Measurements from ENCODE around the gene EARS2. TPM values are rescaled to one million over a fixed set of nuclear protein-coding genes. Genes with fewer than 3 reads are reported as not detected.
"Not testable (repeated sequence)": the region's sequence is repeated elsewhere in the genome, so short reads cannot be mapped to it uniquely, and the experiment has no call there.

The EARS2 gene
- total RNA-seq, 2 donors from 2014 or later, result 15.3 to 18.1 TPM

- TF ChIP-seq, protein P1, sequence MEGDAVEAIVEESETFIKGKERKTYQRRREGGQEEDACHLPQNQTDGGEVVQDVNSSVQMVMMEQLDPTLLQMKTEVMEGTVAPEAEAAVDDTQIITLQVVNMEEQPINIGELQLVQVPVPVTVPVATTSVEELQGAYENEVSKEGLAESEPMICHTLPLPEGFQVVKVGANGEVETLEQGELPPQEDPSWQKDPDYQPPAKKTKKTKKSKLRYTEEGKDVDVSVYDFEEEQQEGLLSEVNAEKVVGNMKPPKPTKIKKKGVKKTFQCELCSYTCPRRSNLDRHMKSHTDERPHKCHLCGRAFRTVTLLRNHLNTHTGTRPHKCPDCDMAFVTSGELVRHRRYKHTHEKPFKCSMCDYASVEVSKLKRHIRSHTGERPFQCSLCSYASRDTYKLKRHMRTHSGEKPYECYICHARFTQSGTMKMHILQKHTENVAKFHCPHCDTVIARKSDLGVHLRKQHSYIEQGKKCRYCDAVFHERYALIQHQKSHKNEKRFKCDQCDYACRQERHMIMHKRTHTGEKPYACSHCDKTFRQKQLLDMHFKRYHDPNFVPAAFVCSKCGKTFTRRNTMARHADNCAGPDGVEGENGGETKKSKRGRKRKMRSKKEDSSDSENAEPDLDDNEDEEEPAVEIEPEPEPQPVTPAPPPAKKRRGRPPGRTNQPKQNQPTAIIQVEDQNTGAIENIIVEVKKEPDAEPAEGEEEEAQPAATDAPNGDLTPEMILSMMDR (IDR thresholded peaks at IDR 0.05), result no peak
- H3K9me3 ChIP-seq, result no peaks in the 10 kb centered on the region
- no peaks in the 10 kb centered on the region for H3K27me3 ChIP-seq
- no peak overlapping the region for H3K27ac ChIP-seq
- peaks cover 39% of the 10 kb centered on the region for H3K36me3 ChIP-seq
- H3K4me3 ChIP-seq, result no peak overlapping the region
- peaks cover 0 to 23% of the 10 kb centered on the region in 2 donors for H3K4me1 ChIP-seq
- no peak for DNase-seq (ENCODE audit: low spot score)
These were observed 2.6 kb downstream of the EARS2 start for GRCh38 chr16:23554536-23554935.

DNA sequence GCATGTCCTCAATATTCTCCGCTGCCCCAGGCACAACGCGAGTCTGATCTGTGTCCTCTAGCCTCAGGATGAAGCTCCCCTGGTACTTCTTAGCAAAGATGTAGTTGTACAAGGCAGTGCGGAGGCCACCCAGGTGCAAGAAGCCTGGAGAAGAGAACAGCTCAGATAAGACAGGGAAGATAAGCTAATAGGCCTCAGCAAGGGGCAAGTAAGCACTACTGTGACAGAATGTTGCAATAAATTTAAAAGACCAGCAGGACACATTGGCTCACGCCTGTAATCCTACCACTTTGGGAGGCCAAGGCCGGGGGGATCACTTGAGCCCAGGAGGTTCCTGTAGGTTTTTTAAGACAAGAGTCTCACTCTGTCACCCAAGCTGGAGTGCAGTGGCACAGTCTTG lies 5.0 kb downstream of the EARS2 start:
- Histone ChIP-seq H3K9me3 (no peaks in the 10 kb centered on the region), H3K27ac (no peak overlapping the region), H3K27me3 (no peaks in the 10 kb centered on the region), H3K4me1 (peaks cover 0 to 8% of the 10 kb centered on the region in 2 donors), H3K4me3 (no peak overlapping the region), H3K36me3 (peaks cover 56% of the 10 kb centered on the region)
- no peak for DNase-seq (ENCODE audit: low spot score)
- TF ChIP-seq, protein P1 (IDR thresholded peaks at IDR 0.05), result no peak

GRCh38 chr16:23549938-23550337 lies 7.2 kb downstream of the EARS2 start:
- TF ChIP-seq, protein P1 (IDR thresholded peaks at IDR 0.05), result no peak
- Histone ChIP-seq H3K4me3 (no peak overlapping the region), H3K9me3 (no peaks in the 10 kb centered on the region), H3K27ac (no peak overlapping the region), H3K4me1 (no peaks in the 10 kb centered on the region), H3K36me3 (peaks cover 74% of the 10 kb centered on the region), H3K27me3 (no peaks in the 10 kb centered on the region)
- no peak for DNase-seq (ENCODE audit: low spot score)

DNA sequence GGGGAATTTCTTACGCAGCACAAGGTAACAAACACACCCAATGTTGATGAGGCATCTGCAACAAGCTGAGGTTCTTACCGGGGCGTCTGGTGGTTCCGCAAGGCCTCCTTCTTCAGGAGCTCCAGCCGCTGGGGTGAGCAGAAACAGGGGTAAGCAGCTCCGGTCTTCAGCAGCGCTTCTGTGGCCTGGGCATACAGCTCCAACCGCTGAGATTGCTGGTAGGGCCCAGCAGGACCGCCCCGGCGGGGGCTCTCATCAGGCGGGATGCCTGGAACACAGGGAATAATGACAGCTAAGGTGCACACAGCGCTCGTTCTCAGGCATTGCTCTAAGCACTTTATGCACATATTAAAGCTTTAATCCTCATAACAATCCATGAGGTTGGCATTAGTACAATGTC lies 12.7 kb downstream of the EARS2 start:
- H3K4me3 ChIP-seq, result no peak overlapping the region
- TF ChIP-seq, protein P1 (IDR thresholded peaks at IDR 0.05), result no peak
- H3K4me1 ChIP-seq, result no peaks in the 10 kb centered on the region
- no peaks in the 10 kb centered on the region for H3K9me3 ChIP-seq
- no peak for DNase-seq (ENCODE audit: low spot score)
- H3K27ac ChIP-seq, result no peak overlapping the region
- no peaks in the 10 kb centered on the region for H3K27me3 ChIP-seq
- H3K36me3 ChIP-seq, result peaks cover 77% of the 10 kb centered on the region

GRCh38 chr16:23540817-23541178 lies 16.4 kb downstream of the EARS2 start:
- H3K27me3 ChIP-seq; H3K4me3 ChIP-seq; H3K4me1 ChIP-seq; H3K9me3 ChIP-seq; H3K27ac ChIP-seq; DNase-seq (ENCODE audit: low spot score): not testable (repeated sequence)
- H3K36me3 ChIP-seq, result peaks cover 53% of the 10 kb centered on the region

DNA sequence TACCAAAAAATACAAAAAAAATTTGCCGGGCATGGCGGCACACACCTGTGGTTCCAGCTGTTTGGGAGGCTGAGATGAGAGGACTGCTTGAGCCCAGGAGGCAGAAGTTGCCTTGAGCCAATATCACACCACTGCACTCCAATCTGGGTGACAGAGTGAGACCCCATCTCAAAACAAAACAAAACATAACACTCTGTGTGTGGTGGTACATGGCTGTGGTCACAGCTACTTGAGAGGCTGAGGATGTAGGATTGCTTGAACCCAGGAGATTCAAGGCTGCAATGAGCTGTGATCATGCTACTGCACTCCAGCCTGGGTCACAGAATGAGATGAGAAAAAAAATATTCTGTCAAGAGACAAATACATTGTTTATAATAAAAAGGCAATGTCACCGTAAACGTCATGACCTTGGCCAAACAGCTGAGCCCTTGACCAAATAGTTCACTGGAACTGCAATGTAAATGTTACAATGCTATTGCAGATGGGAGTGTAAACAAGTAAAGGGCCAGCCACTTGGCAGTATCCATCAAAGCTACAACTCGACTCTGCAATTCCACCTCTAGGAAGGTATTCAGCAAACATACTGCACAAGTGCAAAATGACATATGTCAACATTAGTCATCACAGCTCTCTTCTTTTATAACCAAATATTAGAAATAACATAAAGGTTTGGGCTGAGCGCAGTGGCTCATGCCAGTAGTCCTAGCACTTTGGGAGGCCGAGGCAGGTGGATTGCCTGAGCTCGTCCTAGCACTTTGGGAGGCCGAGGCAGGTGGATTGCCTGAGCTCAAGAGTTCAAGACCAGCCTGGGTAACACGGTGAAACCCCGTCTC lies 16.9 kb downstream of the EARS2 start:
- H3K27ac ChIP-seq, result no peak overlapping the region
- peaks cover 54% of the 10 kb centered on the region for H3K36me3 ChIP-seq
- no peaks in the 10 kb centered on the region for H3K27me3 ChIP-seq
- H3K4me3 ChIP-seq, result no peak overlapping the region
- H3K4me1 ChIP-seq, result no peaks in the 10 kb centered on the region
- no peaks in the 10 kb centered on the region for H3K9me3 ChIP-seq
- no peak for DNase-seq (ENCODE audit: low spot score)
- TF ChIP-seq, protein P1 (IDR thresholded peaks at IDR 0.05), result no peak
